Small intestine (tissue), 7 donors: ENCODE results near the gene GLUD2. TPM values are rescaled to one million over a fixed set of nuclear protein-coding genes. Genes with fewer than 3 reads are reported as not detected.

ENCODE experiments used
- DNase-seq, 2 donors: peaks; one replicate each; pipeline versions ENCODE4 v3.0.0 to v3.0.0-alpha.2; 2013
- FAIRE-seq: peaks from 2 replicates; lab custom pipeline; 2012; peaks lifted over from hg19 to GRCh38; lab: Jason Lieb, UNC
- H3K27ac ChIP-seq, 3 donors: one replicate each; pipeline ENCODE4 v1.5.1; 2013; ENCODE audit warnings: low read length in 2 of 3, mild to moderate bottlenecking in 2 of 3, control low read depth in 1 of 3, inconsistent platforms in 1 of 3, low read depth in 1 of 3, moderate library complexity in 1 of 3
- H3K27me3 ChIP-seq, 3 donors: one replicate each; pipeline ENCODE4 v1.6.1; 2013; ENCODE audit warnings: low read length in 3 of 3, inconsistent platforms in 1 of 3; ENCODE audit not compliant: control insufficient read depth in 3 of 3, insufficient read depth in 3 of 3
- H3K36me3 ChIP-seq, 3 donors: one replicate each; pipeline ENCODE4 v1.6.1; 2013; ENCODE audit warnings: low read length in 3 of 3, inconsistent platforms in 1 of 3, low read depth in 1 of 3, mild to moderate bottlenecking in 1 of 3, moderate library complexity in 1 of 3; ENCODE audit not compliant: control insufficient read depth in 3 of 3, insufficient read depth in 2 of 3
- H3K4me1 ChIP-seq, 3 donors: one replicate each; pipeline ENCODE4 v1.6.1; 2013; ENCODE audit warnings: low read length in 2 of 3, inconsistent platforms in 1 of 3, low read depth in 1 of 3, mild to moderate bottlenecking in 1 of 3, moderate library complexity in 1 of 3; ENCODE audit not compliant: control insufficient read depth in 3 of 3, insufficient read depth in 2 of 3
- H3K4me3 ChIP-seq, 3 donors: one replicate each; pipeline ENCODE4 v1.5.1; 2013; ENCODE audit warnings: low read length in 3 of 3, control low read depth in 1 of 3, inconsistent platforms in 1 of 3, low read depth in 1 of 3, mild to moderate bottlenecking in 1 of 3, moderate library complexity in 1 of 3
- H3K9me3 ChIP-seq, 2 donors: one replicate each; pipeline ENCODE4 v1.6.1; 2013; ENCODE audit warnings: low read depth in 1 of 2, low read length in 1 of 2; ENCODE audit not compliant: control insufficient read depth in 2 of 2, insufficient read depth in 1 of 2
- WGBS, 3 donors: extraction: QIAGEN DNeasy Blood & Tissue Kit; methylation state at CpG; one replicate each; pipeline ENCODE4 v1.1.7; 2013; 5-methylcytosine and 5-hydroxymethylcytosine counted together
- polyA plus RNA-seq, 4 donors: library from polyadenylated mRNA; stranded (reverse) in 3 of 4; unstranded in 1 of 4; fragments of 200-250 nt in 3 of 4; fragments of 120-200 nt in 1 of 4; gene quantifications; one replicate each; pipeline versions ENCODE4 v1.2.1 to v1.2.3, GENCODE V29; 2013
- donor health status: healthy with polysubstance abuse.
- donor health status: control.
- donor health status: control.
- donor health status: Bipolar disorder and iron deficiency.
- donor health status: healthy.

The GLUD2 gene
- polyA plus RNA-seq, 4 donors, result 0.27 to 2.9 (median 0.46) TPM

DNA sequence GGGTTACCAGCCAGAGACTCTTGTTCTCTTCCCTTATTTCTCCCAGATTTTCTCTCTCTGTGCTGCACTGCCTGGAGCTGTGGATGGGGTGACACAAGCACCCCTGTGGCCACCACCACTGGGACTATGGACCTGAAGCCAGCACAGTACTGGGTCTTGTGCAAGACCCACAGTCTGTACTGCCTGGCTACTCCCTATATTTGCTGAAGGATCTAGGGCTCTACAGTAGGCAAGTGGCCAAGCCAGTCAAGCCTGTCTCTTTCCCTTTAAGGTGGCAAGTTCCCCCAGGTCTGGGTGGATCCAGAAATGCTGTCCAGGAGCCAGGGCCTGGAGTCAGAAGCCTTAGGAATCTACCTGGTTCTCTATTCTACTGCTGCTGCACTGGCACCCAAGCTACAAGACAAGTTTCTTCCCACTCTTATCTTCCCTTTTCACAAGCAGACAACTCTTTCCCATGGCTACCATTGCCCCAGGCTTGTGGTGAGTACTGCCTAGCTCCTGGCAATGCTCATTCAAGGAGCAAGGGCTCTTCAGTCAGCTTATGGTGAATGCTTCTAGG lies 33.4 kb upstream of the GLUD2 start:
- Histone ChIP-seq H3K27me3 (no peaks in the 10 kb centered on the region), H3K4me3 (no peak overlapping the region), H3K4me1 (no peaks in the 10 kb centered on the region), H3K27ac (no peak overlapping the region), H3K9me3 (peaks cover 0 to 3% of the 10 kb centered on the region in 2 donors), H3K36me3 (no peaks in the 10 kb centered on the region)
- no peak for FAIRE-seq
- no peak for DNase-seq

DNA sequence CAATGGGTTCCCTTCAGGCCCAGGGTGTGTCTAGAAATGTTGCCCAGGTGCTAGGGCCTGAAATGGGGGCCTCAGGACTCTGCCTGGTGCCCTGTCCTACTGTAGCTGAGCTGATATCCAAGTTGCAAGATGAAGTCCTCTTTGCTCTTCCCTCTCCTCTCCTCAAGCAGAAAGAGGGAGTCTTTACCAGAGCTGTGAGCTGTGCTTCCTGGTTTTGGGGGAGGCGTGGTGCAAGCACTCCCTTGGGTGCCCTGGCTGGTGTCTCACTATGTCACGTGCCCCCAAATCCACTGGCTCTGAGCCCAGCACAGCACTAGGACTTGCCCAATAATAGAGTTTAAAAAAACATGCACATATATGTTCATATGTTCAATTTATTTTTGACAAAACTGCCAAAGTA lies 32.6 kb upstream of the GLUD2 start:
- Histone ChIP-seq H3K36me3 (no peaks in the 10 kb centered on the region), H3K27me3 (no peaks in the 10 kb centered on the region), H3K4me1 (no peaks in the 10 kb centered on the region), H3K9me3 (peaks cover 0 to 3% of the 10 kb centered on the region in 2 donors), H3K27ac (no peak overlapping the region), H3K4me3 (no peak overlapping the region)
- 66 to 77% (median 74%) methylated on average over 2 of the region's 2 CpGs for WGBS, 3 donors
- FAIRE-seq (no peak), DNase-seq (no peak)

DNA sequence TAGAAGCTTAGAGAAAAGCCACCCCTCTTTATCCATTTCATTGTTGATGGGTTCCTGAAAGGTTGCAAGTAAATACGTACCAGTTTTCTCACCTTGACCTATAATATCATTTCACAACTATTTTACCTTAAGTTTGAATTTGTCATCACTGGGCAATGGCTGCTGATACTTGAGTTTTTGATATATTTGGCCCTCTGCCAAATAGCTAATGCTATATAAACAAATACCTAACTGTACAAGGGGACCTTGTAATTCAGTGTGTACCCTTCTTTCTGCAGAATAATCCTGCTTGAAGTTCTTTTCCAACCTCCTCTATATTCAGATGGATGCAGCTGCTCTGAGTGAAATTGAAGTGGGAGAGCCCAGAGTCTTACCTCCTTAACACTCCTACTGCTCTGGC lies 19.0 kb upstream of the GLUD2 start:
- Histone ChIP-seq H3K27ac (no peak overlapping the region), H3K27me3 (no peaks in the 10 kb centered on the region), H3K4me3 (no peak overlapping the region), H3K4me1 (no peaks in the 10 kb centered on the region), H3K36me3 (no peaks in the 10 kb centered on the region), H3K9me3 (no peaks in the 10 kb centered on the region)
- FAIRE-seq, result no peak
- 20 to 66% (median 54%) methylated on average over 1 of the region's 1 CpG for WGBS, 3 donors
- DNase-seq, result no peak

DNA sequence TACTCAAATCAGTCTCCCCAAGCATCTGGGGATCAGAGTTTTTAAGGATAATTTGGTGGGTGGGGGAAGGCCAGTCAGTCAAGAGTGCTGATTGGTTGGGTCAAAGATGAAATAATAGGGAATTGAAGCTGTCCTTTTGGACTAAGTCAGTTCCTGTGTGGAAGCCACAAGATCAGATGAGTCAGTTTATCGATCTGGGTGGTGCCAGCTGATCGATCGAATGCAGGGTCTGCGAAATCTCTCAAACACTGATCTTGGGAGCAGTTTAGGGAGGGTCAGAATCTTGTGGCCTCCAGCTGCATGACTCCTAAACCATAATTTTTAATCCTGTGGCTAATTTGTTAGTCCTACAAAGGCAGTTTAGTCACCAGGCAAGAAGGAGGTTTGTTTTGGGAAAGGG lies 17.3 kb upstream of the GLUD2 start:
- DNase-seq (no peak), FAIRE-seq (no peak)
- H3K4me1 ChIP-seq, result no peaks in the 10 kb centered on the region

DNA sequence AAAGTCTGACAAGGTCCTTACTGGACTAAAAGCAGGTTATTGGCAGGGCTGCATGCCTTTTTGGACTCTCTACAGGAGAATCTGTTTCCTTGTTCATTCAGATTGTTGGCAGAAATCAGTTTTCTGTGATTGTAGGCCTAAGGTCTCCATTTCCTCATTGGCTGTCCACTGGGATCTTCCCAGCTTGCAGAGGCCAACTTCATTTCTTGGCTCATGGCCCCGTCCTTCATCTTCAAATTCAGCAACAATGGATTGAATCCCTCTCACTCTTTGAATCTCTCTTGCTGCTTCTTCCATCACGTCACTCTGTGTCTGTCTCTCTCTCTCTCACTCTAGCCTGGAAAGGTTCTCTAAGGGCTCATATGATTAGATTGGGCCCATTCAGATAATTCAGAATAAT lies 14.9 kb upstream of the GLUD2 start:
- Histone ChIP-seq H3K4me3 (no peak overlapping the region), H3K36me3 (no peaks in the 10 kb centered on the region), H3K27ac (no peak overlapping the region), H3K4me1 (no peaks in the 10 kb centered on the region), H3K9me3 (no peaks in the 10 kb centered on the region), H3K27me3 (no peaks in the 10 kb centered on the region)
- 52 to 66% (median 63%) methylated on average over 2 of the region's 2 CpGs for WGBS, 3 donors
- DNase-seq (no peak), FAIRE-seq (no peak)

More for the DNA sequence above, 17.3 kb upstream of the GLUD2 start:
- no peaks in the 10 kb centered on the region for H3K36me3 ChIP-seq
- 88 to 94% (median 93%) methylated on average over 4 of the region's 4 CpGs for WGBS, 3 donors
- H3K27me3 ChIP-seq, result no peaks in the 10 kb centered on the region
- H3K4me3 ChIP-seq, result no peak overlapping the region
- H3K9me3 ChIP-seq, result no peaks in the 10 kb centered on the region
- no peak overlapping the region for H3K27ac ChIP-seq

DNA sequence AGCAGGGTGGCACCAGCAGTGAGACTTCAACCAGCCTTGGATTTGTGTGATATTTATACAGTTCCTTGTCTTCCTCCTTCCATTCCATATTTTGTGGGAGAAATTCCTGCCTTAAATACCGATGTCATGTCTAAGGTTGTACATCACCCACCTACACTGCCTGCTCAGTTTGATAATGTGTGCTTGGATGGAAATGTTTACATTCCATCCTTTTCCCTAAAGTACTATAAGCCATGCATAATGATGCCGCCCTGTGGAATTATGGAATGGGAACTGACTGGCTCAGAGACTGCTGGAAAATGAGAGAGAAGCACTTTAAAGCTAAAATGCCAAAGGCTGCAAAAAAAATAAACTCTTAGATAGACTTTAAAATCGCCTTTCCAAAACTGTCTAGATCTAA lies 11.3 kb upstream of the GLUD2 start:
- Histone ChIP-seq H3K27ac (no peak overlapping the region), H3K27me3 (no peaks in the 10 kb centered on the region), H3K9me3 (no peaks in the 10 kb centered on the region), H3K36me3 (no peaks in the 10 kb centered on the region), H3K4me3 (no peak overlapping the region), H3K4me1 (no peaks in the 10 kb centered on the region)
- FAIRE-seq (no peak), DNase-seq (no peak)
- WGBS, 3 donors, result 45 to 72% (median 71%) methylated on average over 3 of the region's 3 CpGs

DNA sequence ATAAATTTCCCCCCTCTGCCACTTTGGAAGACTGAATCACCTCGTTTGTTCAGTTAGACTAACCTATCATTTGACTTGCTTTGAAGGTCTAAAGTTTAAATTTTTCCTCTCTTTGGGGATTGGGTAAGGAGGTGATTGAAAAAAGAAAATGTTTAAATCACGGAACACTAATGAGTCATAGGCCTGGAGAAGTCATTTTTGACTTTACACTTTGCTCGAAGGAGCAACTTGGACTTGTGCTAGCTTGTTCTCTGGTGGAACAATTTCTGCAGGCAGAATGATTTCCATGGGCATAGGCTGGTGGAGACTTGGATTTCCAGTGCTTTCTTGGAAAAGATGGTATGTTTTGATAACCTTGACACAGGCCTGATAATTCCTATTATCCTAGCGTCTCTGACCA lies 10.5 kb upstream of the GLUD2 start:
- Histone ChIP-seq H3K4me1 (no peaks in the 10 kb centered on the region), H3K27ac (no peak overlapping the region), H3K27me3 (no peaks in the 10 kb centered on the region), H3K4me3 (no peak overlapping the region), H3K36me3 (no peaks in the 10 kb centered on the region), H3K9me3 (no peaks in the 10 kb centered on the region)
- DNase-seq (no peak), FAIRE-seq (no peak)
- WGBS, 3 donors, result 38 to 60% (median 46%) methylated on average over 4 of the region's 4 CpGs

DNA sequence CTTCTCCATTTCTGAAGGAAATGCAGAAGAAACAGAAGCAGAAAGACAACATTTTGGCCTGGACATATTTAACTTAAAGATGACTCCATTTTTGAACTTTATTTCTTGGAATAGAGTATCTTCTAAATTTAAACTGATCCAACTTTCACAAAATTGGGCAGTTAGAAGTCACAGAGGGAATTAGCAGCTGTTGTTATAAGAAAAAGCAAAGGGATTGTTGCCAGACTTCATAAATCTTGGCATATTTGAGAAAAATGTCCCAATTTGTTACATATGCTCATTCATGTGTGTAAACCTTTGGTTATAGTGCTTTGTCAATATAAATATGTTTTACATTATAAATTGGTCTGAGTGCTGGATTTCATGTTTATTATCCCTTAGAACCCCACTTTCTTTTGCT lies 3.4 kb downstream of the GLUD2 start:
- Histone ChIP-seq H3K27me3 (no peaks in the 10 kb centered on the region), H3K9me3 (no peaks in the 10 kb centered on the region), H3K4me1 (no peaks in the 10 kb centered on the region), H3K36me3 (no peaks in the 10 kb centered on the region), H3K4me3 (no peak overlapping the region), H3K27ac (no peak overlapping the region)
- no peak for FAIRE-seq
- DNase-seq, result no peak

DNA sequence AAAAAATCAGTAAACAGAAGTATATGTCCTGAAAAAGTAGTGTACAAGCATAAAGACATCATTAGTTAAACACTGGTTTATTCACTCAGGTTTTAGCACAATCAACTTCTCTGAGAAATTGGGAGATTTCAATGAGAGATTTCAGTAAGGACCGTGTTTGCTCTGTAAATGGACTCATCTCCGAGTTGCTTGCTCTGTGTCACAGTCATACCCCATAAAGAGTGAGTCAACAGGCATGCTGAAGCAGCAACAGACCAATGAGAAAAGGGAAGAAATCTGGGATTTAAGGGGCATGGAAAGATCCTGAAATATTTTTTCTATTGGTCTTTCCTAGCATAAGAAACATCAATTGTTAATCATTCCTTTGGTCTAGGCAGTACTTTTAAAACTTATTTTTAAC lies 4.7 kb downstream of the GLUD2 start:
- 51 to 71% (median 60%) methylated on average over 2 of the region's 2 CpGs for WGBS, 3 donors
- DNase-seq (no peak), FAIRE-seq (no peak)
- Histone ChIP-seq H3K27ac (no peak overlapping the region), H3K9me3 (no peaks in the 10 kb centered on the region), H3K36me3 (no peaks in the 10 kb centered on the region), H3K4me1 (no peaks in the 10 kb centered on the region), H3K27me3 (no peaks in the 10 kb centered on the region), H3K4me3 (no peak overlapping the region)
